Smooth muscle cell of the brain vasculature (primary cell): ENCODE data around the gene OR10H5.
"Not testable (repeated sequence)": the region's sequence is repeated elsewhere in the genome, so short reads cannot be mapped to it uniquely, and the experiment has no call there.

Experiments
- DNase-seq: peaks from one replicate; pipeline ENCODE4 v3.0.0-alpha.2; 2012; ENCODE audit warnings: low read depth, low spot score

OR10H5 gene

GRCh38 chr19:15843894-15844222 is 56.4 kb downstream of the OR10H5 start:
- not testable (repeated sequence) for DNase-seq

GRCh38 chr19:15846923-15847322 is 59.5 kb downstream of the OR10H5 start:
- DNase-seq: no peak

- no peak for DNase-seq
Measured at GRCh38 chr19:15850385-15850784, 62.9 kb downstream of the OR10H5 start.
